ENCODE measurements around the gene SCOC. TPM values are rescaled to one million over a fixed set of nuclear protein-coding genes. Genes with fewer than 3 reads are reported as not detected.

SCOC gene
- 100 to 1,000 TPM in 1 of 4 donors, 10 to 100 TPM in 3; 35.1 to 103 (median 64.2) TPM for total RNA-seq

DNA sequence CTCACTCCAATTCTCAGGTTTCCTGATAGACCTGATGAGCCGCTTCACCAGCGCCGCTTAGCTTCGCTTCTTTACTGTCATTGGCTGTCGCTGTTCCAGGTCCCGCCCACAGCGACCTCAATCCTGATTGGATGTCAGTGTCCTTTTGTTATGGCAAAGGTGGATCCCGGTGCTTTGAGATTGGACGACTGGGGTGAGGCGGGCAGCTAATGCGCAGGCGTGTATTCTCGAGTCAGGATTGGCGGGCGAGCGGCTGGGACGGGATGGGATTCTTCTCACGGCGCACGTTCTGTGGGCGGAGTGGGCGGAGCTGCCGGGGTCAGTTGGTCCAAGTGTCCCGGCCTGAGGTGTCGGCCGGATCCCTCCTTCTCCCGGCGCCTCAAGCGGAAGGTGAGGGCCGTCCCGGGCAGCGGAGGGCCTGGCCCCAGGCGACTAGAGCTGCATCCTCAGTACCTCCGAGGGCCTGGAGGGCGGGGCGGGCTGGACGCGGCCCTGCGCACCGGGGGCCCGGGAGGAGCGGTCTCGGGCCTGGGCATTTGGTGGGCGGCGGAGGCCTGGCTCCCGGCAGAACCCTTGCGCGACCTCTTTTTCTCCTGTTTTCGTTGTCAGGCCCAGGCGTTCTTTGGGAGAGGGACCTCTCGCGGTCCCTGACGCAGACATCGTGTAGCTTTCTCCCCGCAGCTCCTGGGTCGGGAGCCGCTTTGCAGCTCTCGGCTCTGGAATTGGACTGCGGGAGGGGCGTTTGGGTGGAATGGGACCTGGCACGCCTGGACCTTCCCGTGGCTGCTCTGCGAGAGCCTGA is at the start of gene SCOC:
Gene SCOC (plus strand): TSS at position 319 of the 802 bp plus-strand sequence. CDS start 5,525 bp downstream, outside the sequence.
- intact Hi-C loops (cut with DNase I; ENCODE audit: low total_unique reads), result no loop called here
- TF ChIP-seq, protein P1, sequence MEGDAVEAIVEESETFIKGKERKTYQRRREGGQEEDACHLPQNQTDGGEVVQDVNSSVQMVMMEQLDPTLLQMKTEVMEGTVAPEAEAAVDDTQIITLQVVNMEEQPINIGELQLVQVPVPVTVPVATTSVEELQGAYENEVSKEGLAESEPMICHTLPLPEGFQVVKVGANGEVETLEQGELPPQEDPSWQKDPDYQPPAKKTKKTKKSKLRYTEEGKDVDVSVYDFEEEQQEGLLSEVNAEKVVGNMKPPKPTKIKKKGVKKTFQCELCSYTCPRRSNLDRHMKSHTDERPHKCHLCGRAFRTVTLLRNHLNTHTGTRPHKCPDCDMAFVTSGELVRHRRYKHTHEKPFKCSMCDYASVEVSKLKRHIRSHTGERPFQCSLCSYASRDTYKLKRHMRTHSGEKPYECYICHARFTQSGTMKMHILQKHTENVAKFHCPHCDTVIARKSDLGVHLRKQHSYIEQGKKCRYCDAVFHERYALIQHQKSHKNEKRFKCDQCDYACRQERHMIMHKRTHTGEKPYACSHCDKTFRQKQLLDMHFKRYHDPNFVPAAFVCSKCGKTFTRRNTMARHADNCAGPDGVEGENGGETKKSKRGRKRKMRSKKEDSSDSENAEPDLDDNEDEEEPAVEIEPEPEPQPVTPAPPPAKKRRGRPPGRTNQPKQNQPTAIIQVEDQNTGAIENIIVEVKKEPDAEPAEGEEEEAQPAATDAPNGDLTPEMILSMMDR (IDR thresholded peaks at IDR 0.05), result peak in 2 of 4 experiments; percentile 7 to 24
- peak; percentile 48 to 76 for TF ChIP-seq POLR2A (IDR thresholded peaks at IDR 0.05)
- Histone ChIP-seq H3K27ac (peak within 1 kb of the TSS; percentile 91 to 93), H3K36me3 (no peaks in the 10 kb centered on the region), H3K9me3 (no peaks in the 10 kb centered on the region), H3K27me3 (no peaks in the 10 kb centered on the region), H3K4me1 (peaks cover 0 to 6% of the 10 kb centered on the region in 2 donors), H3K4me3 (peak within 1 kb of the TSS; percentile 68 to 100)
- peak; percentile 99 for DNase-seq

DNA sequence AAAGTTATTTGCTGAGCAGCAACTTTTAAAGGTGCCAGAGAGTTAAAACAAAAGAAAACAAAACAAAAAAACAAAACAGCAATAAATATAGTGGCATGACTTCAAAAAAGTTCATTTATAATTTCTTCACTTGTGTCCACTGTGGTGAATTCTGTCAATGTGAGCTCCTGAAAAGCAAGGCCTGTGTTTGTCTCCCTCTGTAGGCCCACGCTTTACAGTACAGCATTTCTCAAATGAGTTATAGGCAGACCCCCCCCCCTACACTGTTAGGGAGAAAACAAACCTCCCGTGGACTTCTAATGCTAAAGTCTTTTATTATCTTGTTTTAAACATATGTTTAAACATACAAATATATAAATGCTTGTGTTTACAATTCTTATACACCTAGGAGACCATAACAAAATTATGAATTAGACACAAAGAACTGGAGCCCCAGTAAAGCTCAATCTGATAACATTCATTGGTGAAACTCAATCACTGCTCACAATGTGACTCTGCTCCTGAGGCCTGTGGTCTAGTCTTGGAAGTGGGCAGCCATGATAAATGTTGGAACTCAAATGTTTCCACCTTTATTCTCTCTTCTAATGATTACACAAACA is 47.0 kb upstream of the SCOC start:
- Histone ChIP-seq H3K4me3 (no peak overlapping the region), H3K27ac (no peak overlapping the region), H3K36me3 (no peaks in the 10 kb centered on the region), H3K4me1 (no peaks in the 10 kb centered on the region), H3K27me3 (no peaks in the 10 kb centered on the region), H3K9me3 (no peaks in the 10 kb centered on the region)
- TF ChIP-seq, protein P1 (IDR thresholded peaks at IDR 0.05), result peak; percentile 66 to 82 (median 69)
- TF ChIP-seq POLR2A (IDR thresholded peaks at IDR 0.05), result no peak
- intact Hi-C loops (cut with DNase I; ENCODE audit: low total_unique reads), result loop anchor here (10.0 kb wide), 1 partner anchor 592 kb away; no protein-coding TSS in a partner anchor
- DNase-seq, result peak; percentile 28 to 54

DNA sequence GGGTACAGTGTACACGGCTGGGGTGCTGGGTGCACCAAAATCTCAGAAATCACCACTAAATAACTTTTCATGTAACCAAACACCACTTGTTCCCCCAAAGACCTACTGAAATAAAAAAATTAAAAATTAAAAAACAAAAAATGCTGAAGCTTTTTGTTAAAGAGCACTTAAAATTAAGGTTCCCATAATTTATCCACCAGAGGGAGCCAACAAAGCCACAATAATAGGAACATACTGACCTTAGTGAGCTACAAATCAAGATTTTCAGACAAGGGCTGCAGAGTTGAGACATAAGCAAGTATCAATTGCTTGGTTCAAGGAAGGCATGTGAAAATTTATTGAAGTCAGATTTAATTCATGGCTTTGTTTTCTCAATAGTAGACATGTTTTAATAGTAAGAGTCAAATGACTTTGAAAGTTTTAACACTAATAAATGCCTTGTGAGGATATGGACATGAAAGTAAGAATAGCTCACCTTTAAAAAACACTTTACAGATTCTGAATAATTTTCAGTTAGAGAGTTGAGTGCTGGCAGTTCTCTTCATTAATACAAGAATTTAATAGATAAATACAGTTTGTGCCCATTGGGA is 43.0 kb upstream of the SCOC start:
- no peak overlapping the region for H3K27ac ChIP-seq
- no peaks in the 10 kb centered on the region for H3K4me1 ChIP-seq
- no peaks in the 10 kb centered on the region for H3K27me3 ChIP-seq
- no peaks in the 10 kb centered on the region for H3K9me3 ChIP-seq
- DNase-seq, result no peak
- TF ChIP-seq, protein P1 (IDR thresholded peaks at IDR 0.05), result peak; percentile 17 to 48 (median 32)
- no peak for TF ChIP-seq POLR2A (IDR thresholded peaks at IDR 0.05)
- intact Hi-C loops (cut with DNase I; ENCODE audit: low total_unique reads), result no loop called here
- no peak overlapping the region for H3K4me3 ChIP-seq
- H3K36me3 ChIP-seq, result no peaks in the 10 kb centered on the region

- intact Hi-C loops (cut with DNase I; ENCODE audit: low total_unique reads), result no loop called here
Measured at GRCh38 chr4:140331245-140331644, 42.2 kb upstream of the SCOC start.

More at GRCh38 chr4:140331245-140331644, 42.2 kb upstream of the SCOC start:
- DNase-seq, result no peak
- TF ChIP-seq, protein P1 (IDR thresholded peaks at IDR 0.05), result no peak
- no peak for TF ChIP-seq POLR2A (IDR thresholded peaks at IDR 0.05)
- H3K4me1 ChIP-seq, result no peaks in the 10 kb centered on the region
- no peak overlapping the region for H3K27ac ChIP-seq
- H3K4me3 ChIP-seq, result no peak overlapping the region
- H3K27me3 ChIP-seq, result no peaks in the 10 kb centered on the region
- H3K9me3 ChIP-seq, result no peaks in the 10 kb centered on the region
- no peaks in the 10 kb centered on the region for H3K36me3 ChIP-seq

Measured in uterus (tissue), 4 donors.